Esophagus squamous epithelium (tissue), 5 donors: ENCODE results near the gene SLC12A6. TPM values are rescaled to one million over a fixed set of nuclear protein-coding genes. Genes with fewer than 3 reads are reported as not detected.

ENCODE experiments used
- DNase-seq: peaks from one replicate; lab custom pipeline; 2025; lab: John Stamatoyannopoulos, UW
- H3K27ac ChIP-seq, 4 donors: fragments of 200-600 bp; sonication (generic); one replicate each; pipeline ENCODE4 v1.5.1; 2016 to 2019; ENCODE audit warnings: mild to moderate bottlenecking in 1 of 4
- H3K27me3 ChIP-seq, 4 donors: fragments of 200-600 bp; sonication (generic); 1 replicate in 3 of 4; 2 replicates in 1 of 4; pipeline versions ENCODE4 v1.5.1 to v1.6.0; 2017 to 2021; ENCODE audit warnings: antibody characterized with exemption in 1 of 4
- H3K36me3 ChIP-seq, 3 donors: fragments of 200-600 bp; sonication (generic); one replicate each; pipeline ENCODE4 v1.5.1; 2016 to 2019
- H3K4me1 ChIP-seq, 3 donors: fragments of 200-600 bp; sonication (generic); one replicate each; pipeline ENCODE4 v1.5.1; 2017 to 2019
- H3K4me3 ChIP-seq, 4 donors: fragments of 200-600 bp; sonication (generic); 1 replicate in 3 of 4; 2 replicates in 1 of 4; pipeline ENCODE4 v1.5.1; 2016 to 2019; ENCODE audit warnings: mild to moderate bottlenecking in 2 of 4, moderate library complexity in 1 of 4
- H3K9me3 ChIP-seq, 3 donors: fragments of 200-600 bp; sonication (generic); one replicate each; pipeline ENCODE4 v1.5.1; 2016 to 2019
- POLR2A ChIP-seq, 4 donors: fragments of 450-650 bp; IDR thresholded peaks; one replicate each; pipeline ENCODE4 v1.6.1; 2017; ENCODE audit warnings: antibody characterized with exemption in 4 of 4, mild to moderate bottlenecking in 4 of 4, moderate library complexity in 3 of 4
- WGBS, 2 donors: methylation state at CpG; one replicate each; pipeline ENCODE4 v1.1.5; 2018; 5-methylcytosine and 5-hydroxymethylcytosine counted together
- intact Hi-C: fragments of 100-400 bp; cut with DNase I; formaldehyde crosslinking; loops from one replicate; pipeline ENCODE4 v1.15.0; 2022
- total RNA-seq, 4 donors: library from RNA; depleted of rRNA; stranded (reverse); fragments of >200 nt; gene quantifications; one replicate each; pipeline ENCODE4 v1.1.0, GENCODE V29; 2016
- TF ChIP-seq, protein P1 (sequence below), 6 experiments: fragments of 450-650 bp in 4 of 6; fragments of 200-600 bp in 2 of 6; sonication (generic) in 2 of 6; IDR thresholded peaks; one replicate each; pipeline ENCODE4 v1.5.1; 2016 to 2019; ENCODE audit warnings: antibody characterized with exemption in 6 of 6, mild to moderate bottlenecking in 4 of 6, moderate library complexity in 4 of 6
- donor health status: DM: yes; HTN: yes; CAD: no.

SLC12A6 gene
- total RNA-seq, 4 donors from 2014 or later: 33.0 to 70.3 (median 49.5) TPM

GRCh38 chr15:34335176-34336032 is 2.2 kb downstream of the SLC12A6 start:
- intact Hi-C loops: no loop called here
- H3K9me3 ChIP-seq: no peaks in the 10 kb centered on the region
- peak overlapping the region; percentile 48 to 95 (median 89) for H3K27ac ChIP-seq
- no peaks in the 10 kb centered on the region for H3K27me3 ChIP-seq
- WGBS, 2 donors: 61 to 67% methylated on average over 3 of the region's 3 CpGs
- peaks cover 3 to 54% (median 10%) of the 10 kb centered on the region in 3 donors for H3K4me1 ChIP-seq
- TF ChIP-seq POLR2A (IDR thresholded peaks at IDR 0.05): no peak
- TF ChIP-seq, protein P1, sequence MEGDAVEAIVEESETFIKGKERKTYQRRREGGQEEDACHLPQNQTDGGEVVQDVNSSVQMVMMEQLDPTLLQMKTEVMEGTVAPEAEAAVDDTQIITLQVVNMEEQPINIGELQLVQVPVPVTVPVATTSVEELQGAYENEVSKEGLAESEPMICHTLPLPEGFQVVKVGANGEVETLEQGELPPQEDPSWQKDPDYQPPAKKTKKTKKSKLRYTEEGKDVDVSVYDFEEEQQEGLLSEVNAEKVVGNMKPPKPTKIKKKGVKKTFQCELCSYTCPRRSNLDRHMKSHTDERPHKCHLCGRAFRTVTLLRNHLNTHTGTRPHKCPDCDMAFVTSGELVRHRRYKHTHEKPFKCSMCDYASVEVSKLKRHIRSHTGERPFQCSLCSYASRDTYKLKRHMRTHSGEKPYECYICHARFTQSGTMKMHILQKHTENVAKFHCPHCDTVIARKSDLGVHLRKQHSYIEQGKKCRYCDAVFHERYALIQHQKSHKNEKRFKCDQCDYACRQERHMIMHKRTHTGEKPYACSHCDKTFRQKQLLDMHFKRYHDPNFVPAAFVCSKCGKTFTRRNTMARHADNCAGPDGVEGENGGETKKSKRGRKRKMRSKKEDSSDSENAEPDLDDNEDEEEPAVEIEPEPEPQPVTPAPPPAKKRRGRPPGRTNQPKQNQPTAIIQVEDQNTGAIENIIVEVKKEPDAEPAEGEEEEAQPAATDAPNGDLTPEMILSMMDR (IDR thresholded peaks at IDR 0.05): no peak
- H3K36me3 ChIP-seq: peaks cover 0 to 6% (median 0%) of the 10 kb centered on the region in 3 donors
- H3K4me3 ChIP-seq: peak overlapping the region in 3 of 4 donors; percentile 68 to 92 (median 81)
- no peak for DNase-seq

DNA sequence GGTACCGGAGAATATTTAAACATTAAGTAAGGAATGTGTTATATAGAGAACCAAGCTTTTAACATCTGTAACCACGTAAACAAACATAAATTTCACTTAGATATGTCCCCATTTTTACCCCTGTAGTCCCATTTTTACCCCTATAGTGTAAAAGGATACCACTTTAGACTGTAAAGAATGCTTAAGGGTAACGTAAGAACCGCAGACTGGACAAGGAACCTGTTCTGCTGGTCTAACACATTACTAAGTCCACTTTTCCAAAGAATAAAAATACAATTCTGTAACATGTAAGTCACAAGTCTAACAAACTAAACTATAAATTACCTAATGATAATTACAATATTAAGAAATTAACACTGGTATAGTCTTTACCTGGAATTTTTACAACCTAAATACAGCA is 2.9 kb downstream of the SLC12A6 start:
- H3K4me3 ChIP-seq: peak overlapping the region in 3 of 4 donors; percentile 68 to 92 (median 81)
- no peak for DNase-seq

GRCh38 chr15:34332553-34333120 is 4.9 kb downstream of the SLC12A6 start:
- no peak for DNase-seq
- TF ChIP-seq, protein P1 (IDR thresholded peaks at IDR 0.05): no peak
- no peak for TF ChIP-seq POLR2A (IDR thresholded peaks at IDR 0.05)
- Histone ChIP-seq H3K36me3 (no peaks in the 10 kb centered on the region), H3K27ac (no peak overlapping the region), H3K9me3 (no peaks in the 10 kb centered on the region), H3K27me3 (no peaks in the 10 kb centered on the region), H3K4me1 (peaks cover 3 to 33% (median 7%) of the 10 kb centered on the region in 3 donors), H3K4me3 (no peak overlapping the region)
- 95 to 97% methylated on average over 6 of the region's 6 CpGs for WGBS, 2 donors
- intact Hi-C loops: no loop called here

More for the DNA sequence above, 2.9 kb downstream of the SLC12A6 start:
- peaks cover 3 to 48% (median 10%) of the 10 kb centered on the region in 3 donors for H3K4me1 ChIP-seq
- no peaks in the 10 kb centered on the region for H3K27me3 ChIP-seq
- 53 to 55% methylated on average over 4 of the region's 4 CpGs for WGBS, 2 donors
- H3K27ac ChIP-seq: peak overlapping the region; percentile 35 to 91 (median 68)
- peaks cover 0 to 5% (median 0%) of the 10 kb centered on the region in 3 donors for H3K36me3 ChIP-seq
- TF ChIP-seq, protein P1 (IDR thresholded peaks at IDR 0.05): no peak
- no peak for TF ChIP-seq POLR2A (IDR thresholded peaks at IDR 0.05)
- no peaks in the 10 kb centered on the region for H3K9me3 ChIP-seq
- intact Hi-C loops: no loop called here

- no peak for DNase-seq
- Histone ChIP-seq H3K9me3 (no peaks in the 10 kb centered on the region), H3K27ac (no peak overlapping the region), H3K4me3 (no peak overlapping the region), H3K27me3 (no peaks in the 10 kb centered on the region), H3K36me3 (no peaks in the 10 kb centered on the region), H3K4me1 (peaks cover 3 to 28% (median 5%) of the 10 kb centered on the region in 3 donors)
- 65 to 71% methylated on average over 2 of the region's 2 CpGs for WGBS, 2 donors
- intact Hi-C loops: no loop called here
- no peak for TF ChIP-seq POLR2A (IDR thresholded peaks at IDR 0.05)
- TF ChIP-seq, protein P1 (IDR thresholded peaks at IDR 0.05): no peak
Observed at GRCh38 chr15:34331809-34332208, 5.8 kb downstream of the SLC12A6 start.

- H3K4me3 ChIP-seq: no peak overlapping the region
- H3K27me3 ChIP-seq: no peaks in the 10 kb centered on the region
- no peak overlapping the region for H3K27ac ChIP-seq
- no peaks in the 10 kb centered on the region for H3K9me3 ChIP-seq
- intact Hi-C loops: no loop called here
- WGBS, 2 donors: 92 to 97% methylated on average over 5 of the region's 5 CpGs
- DNase-seq: no peak
- TF ChIP-seq, protein P1 (IDR thresholded peaks at IDR 0.05): no peak
- no peak for TF ChIP-seq POLR2A (IDR thresholded peaks at IDR 0.05)
- peaks cover 0 to 13% (median 3%) of the 10 kb centered on the region in 3 donors for H3K4me1 ChIP-seq
- no peaks in the 10 kb centered on the region for H3K36me3 ChIP-seq
Observed at GRCh38 chr15:34330279-34330678, 7.3 kb downstream of the SLC12A6 start.
